Measurements from ENCODE around the gene CLDND1. TPM values are rescaled to one million over a fixed set of nuclear protein-coding genes. Genes with fewer than 3 reads are reported as not detected.

CLDND1 gene
- total and polyA plus RNA-seq, 4 donors = 21.8 to 55.5 (median 37.1) TPM

GRCh38 chr3:98518816-98519215 is 3.9 kb downstream of the CLDND1 start:
- TF ChIP-seq HNF4A (conservative IDR thresholded peaks at IDR 0.05) (no peak), FOXA1 (IDR thresholded peaks at IDR 0.05) (no peak), REST (IDR thresholded peaks at IDR 0.05) (no peak), CTCF (IDR thresholded peaks at IDR 0.05; ENCODE audit: low read depth, low read length, missing input control) (no peak), NR2F2 (IDR thresholded peaks at IDR 0.05) (no peak), SP1 (IDR thresholded peaks at IDR 0.05) (no peak), RXRA (IDR thresholded peaks at IDR 0.05) (no peak), FOXA2 (IDR thresholded peaks at IDR 0.05) (no peak), MAX (IDR thresholded peaks at IDR 0.05) (no peak)
- Histone ChIP-seq H3K9ac (ENCODE audit: low read depth in 1 of 2, low read length in 2 of 2) (no peak overlapping the region), H3K27ac (ENCODE audit: low read depth in 1 of 2, low read length in 2 of 2) (no peak overlapping the region), H3K27me3 (ENCODE audit: control insufficient read depth in 4 of 4, insufficient read depth in 4 of 4, low read length in 3 of 4) (no peaks in the 10 kb centered on the region), H3K9me3 (ENCODE audit: control insufficient read depth in 4 of 4, low read length in 3 of 4) (no peaks in the 10 kb centered on the region), H3K4me1 (ENCODE audit: control insufficient read depth in 4 of 4, insufficient read depth in 4 of 4, low read length in 3 of 4) (peaks cover 6 to 16% (median 8%) of the 10 kb centered on the region in 4 donors), H3K36me3 (ENCODE audit: control insufficient read depth in 4 of 4, insufficient read depth in 3 of 4, low read depth in 1 of 4, low read length in 3 of 4) (peaks cover 3 to 16% (median 13%) of the 10 kb centered on the region in 4 donors), H3K4me3 (ENCODE audit: low read depth in 1 of 3, low read length in 3 of 3) (no peak overlapping the region)
- 98% methylated on average over 2 of the region's 2 CpGs for WGBS
- no peak for DNase-seq (ENCODE audit: low spot score)

GRCh38 chr3:98514948-98515347 is 7.8 kb downstream of the CLDND1 start:
- TF ChIP-seq MAX (IDR thresholded peaks at IDR 0.05) (no peak), REST (IDR thresholded peaks at IDR 0.05) (no peak), HNF4G (IDR thresholded peaks at IDR 0.05) (no peak), RXRA (IDR thresholded peaks at IDR 0.05) (no peak), GABPA (IDR thresholded peaks at IDR 0.05 in 1 of 2, conservative IDR thresholded peaks at IDR 0.05 in 1 of 2) (no peak), YY1 (IDR thresholded peaks at IDR 0.05) (no peak), EGR1 (IDR thresholded peaks at IDR 0.05; ENCODE audit: low read depth in 2 of 2) (no peak), TAF1 (conservative IDR thresholded peaks at IDR 0.05) (no peak), ZBTB33 (IDR thresholded peaks at IDR 0.05) (no peak), HNF4A (conservative IDR thresholded peaks at IDR 0.05) (no peak), FOXA1 (IDR thresholded peaks at IDR 0.05) (no peak), RAD21 (IDR thresholded peaks at IDR 0.05) (no peak), JUND (IDR thresholded peaks at IDR 0.05) (no peak), NR2F2 (IDR thresholded peaks at IDR 0.05) (no peak), FOXA2 (IDR thresholded peaks at IDR 0.05) (no peak)

More at GRCh38 chr3:98514948-98515347, 7.8 kb downstream of the CLDND1 start:
- Histone ChIP-seq H3K27me3 (ENCODE audit: control insufficient read depth in 4 of 4, insufficient read depth in 4 of 4, low read length in 3 of 4) (no peaks in the 10 kb centered on the region), H3K4me3 (ENCODE audit: low read depth in 1 of 3, low read length in 3 of 3) (no peak overlapping the region), H3K27ac (ENCODE audit: low read depth in 1 of 2, low read length in 2 of 2) (no peak overlapping the region), H3K4me1 (ENCODE audit: control insufficient read depth in 4 of 4, insufficient read depth in 4 of 4, low read length in 3 of 4) (peaks cover 0 to 2% (median 0%) of the 10 kb centered on the region in 4 donors), H3K36me3 (ENCODE audit: control insufficient read depth in 4 of 4, insufficient read depth in 3 of 4, low read depth in 1 of 4, low read length in 3 of 4) (peaks cover 3 to 16% (median 13%) of the 10 kb centered on the region in 4 donors), H3K9ac (ENCODE audit: low read depth in 1 of 2, low read length in 2 of 2) (no peak overlapping the region), H3K9me3 (ENCODE audit: control insufficient read depth in 4 of 4, low read length in 3 of 4) (no peaks in the 10 kb centered on the region)
- no peak for DNase-seq (ENCODE audit: low spot score)
- 100% methylated on average over 1 of the region's 1 CpG for WGBS

Data from liver (tissue), 9 donors.